GM21515 (cell line): ENCODE data around the gene EVC.

Source experiments
- ATAC-seq: cut with Tn5 transposase; IDR thresholded peaks from one replicate; pipeline ENCODE4 v1.9.1; 2021; ENCODE audit not compliant: unreplicated experiment

The EVC gene

DNA sequence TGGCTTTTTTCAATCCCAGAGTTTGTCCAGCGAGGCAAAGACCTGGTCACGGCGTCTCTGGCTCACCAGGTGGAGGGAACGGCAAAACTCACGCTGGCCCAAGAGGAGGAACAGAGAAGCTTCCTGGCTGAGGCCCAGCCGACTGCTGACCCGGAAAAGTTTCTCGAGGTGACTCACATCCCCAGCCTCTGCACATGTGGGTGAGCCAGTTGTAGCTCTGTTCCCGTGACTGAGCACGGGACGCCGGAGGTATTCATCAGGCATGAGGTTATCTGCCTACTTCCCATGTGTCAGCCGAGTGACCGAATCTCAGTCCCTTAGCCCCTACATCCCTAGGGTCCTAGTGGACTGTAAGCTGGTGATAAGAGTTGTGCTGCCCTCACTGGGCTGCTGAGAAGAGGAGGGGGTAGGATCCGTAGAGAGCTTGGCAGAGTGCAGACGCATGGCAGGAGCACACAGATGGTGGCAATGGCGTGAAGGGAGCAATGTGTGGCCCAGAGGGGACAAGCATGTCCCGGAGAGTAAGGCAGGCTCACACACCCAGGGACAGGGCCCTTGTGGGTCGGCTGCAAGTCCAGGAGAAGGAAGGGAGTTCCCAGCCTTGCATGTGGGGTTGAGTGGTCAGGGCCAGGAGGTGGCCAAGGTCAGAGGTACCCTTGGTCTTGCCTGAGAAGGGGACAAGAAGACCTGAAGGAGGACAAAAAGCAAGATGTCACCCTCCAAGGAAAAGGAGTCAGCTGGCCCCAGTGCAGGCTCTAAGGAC is 42.9 kb downstream of the EVC start:
- ATAC-seq = no peak

DNA sequence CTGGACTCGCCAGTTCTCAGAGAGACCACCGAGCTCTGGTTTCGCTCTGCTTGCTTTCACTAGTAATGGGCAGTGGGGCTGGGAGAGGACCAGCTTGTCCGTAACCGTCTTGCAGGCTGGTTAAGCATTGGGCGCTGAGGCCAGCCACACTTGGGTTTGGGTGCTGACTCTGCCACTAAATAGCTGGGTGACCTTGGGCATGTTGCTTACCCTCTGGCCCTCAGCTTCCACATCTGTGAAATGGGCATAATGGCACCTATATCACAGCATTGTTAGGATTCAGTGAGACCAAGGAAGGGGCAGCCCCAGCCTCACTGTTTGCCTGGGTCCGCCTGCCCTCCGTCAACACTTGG is 43.5 kb downstream of the EVC start:
- no peak for ATAC-seq

DNA sequence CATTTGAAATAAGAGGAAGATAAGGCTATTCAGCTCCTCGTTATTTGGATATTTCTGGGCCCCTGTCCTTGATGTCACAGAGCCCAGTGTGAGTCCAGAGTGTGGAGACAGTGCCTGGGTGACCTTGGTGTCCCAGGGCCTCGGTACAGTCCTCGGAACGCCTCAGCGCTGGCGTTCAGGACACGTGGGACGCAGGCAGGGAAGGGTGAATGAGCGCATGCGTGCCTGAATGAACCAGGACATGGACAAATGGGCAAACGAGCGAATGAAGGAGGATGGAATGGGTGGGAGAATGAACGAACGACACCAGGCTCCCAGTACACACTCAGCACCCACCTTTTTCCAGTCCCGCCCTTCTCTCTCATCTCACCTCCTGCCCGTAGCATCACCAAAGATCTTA is 44.2 kb downstream of the EVC start:
- ATAC-seq = no peak

DNA sequence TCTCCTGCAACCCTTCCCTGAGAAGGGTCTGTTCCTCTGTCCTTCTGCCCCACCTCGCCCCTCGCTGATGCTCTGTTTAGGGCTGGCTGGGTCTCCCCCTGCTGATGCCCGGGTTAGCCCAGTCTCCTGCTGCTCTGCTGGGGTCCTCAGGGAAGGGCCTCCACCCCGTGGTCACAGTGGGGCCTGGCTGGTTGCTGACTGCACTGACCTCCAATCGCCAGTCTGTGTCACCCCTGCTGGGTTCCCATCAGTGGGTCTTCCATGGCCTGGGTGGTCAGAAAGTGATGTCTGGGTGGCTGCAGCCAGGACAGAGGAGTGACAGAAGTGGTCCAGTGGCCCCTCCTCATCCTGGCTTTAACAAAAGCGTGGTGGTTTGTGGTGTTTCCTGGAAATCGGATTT is 44.7 kb downstream of the EVC start:
- ATAC-seq = no peak

GRCh38 chr4:5756271-5756670 is 45.3 kb downstream of the EVC start:
- no peak for ATAC-seq

DNA sequence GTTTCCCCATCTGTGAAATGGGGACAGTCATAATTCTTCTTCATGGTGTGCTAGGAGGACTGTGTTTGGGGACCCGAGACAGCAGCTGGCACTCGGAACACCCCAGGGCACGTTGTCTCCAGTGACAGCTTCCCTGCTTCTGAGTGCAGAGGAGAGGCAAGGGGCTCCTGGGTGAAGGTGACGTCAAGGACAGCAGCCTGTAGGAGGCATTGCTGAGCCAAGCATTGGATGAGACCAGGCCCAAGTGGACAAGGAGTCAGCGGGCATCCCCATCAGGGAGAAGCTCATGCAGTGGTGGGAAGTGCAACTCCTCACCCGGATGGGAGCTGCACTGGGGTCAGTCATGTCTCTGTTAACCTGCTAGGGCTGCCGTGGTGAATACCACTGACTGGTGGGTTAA is 46.1 kb downstream of the EVC start:
- ATAC-seq = no peak

DNA sequence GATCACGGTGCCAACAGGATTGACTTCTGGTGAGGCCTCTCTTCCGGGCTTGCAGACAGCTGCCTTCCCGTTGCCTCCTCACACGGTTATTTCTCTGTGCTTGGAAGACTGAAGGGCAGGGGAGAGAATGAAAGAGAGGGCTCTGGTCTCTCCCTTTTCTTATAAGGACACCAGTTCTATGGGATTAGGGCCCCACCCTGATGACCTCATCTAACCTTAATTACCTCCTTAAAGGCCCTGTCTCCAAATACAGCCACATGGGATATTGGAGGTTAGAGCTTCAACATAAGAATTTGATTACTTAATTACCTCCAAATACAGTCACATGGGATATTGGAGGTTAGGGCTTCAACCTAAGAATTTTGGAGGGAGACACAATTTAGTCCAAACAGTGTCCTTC is 46.5 kb downstream of the EVC start:
- no peak for ATAC-seq

DNA sequence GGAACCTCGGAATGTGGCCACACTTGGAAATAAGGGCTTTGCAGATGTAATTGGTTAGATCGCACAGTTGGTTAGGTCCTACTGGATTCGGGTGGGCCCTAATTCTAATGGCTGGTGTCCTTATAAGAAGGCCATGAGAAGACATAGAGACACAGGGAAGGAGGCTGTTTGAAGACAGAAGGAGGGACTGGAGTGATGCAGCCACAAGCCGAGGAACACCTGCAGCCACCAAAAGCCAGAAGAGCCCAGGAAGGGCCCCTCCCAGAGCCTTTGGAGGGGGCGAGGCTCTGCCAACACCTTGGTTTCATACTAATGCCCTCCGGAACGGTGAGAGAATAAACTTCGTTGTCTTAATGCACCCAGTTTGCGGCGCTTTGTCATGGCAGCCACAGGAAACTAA is 47.0 kb downstream of the EVC start:
- ATAC-seq = no peak

GRCh38 chr4:5758741-5759140 is 47.7 kb downstream of the EVC start:
- ATAC-seq = peak; percentile 63

GRCh38 chr4:5759236-5760075 is 48.5 kb downstream of the EVC start:
- ATAC-seq = no peak

GRCh38 chr4:5760246-5760645 is 49.2 kb downstream of the EVC start:
- ATAC-seq = no peak

DNA sequence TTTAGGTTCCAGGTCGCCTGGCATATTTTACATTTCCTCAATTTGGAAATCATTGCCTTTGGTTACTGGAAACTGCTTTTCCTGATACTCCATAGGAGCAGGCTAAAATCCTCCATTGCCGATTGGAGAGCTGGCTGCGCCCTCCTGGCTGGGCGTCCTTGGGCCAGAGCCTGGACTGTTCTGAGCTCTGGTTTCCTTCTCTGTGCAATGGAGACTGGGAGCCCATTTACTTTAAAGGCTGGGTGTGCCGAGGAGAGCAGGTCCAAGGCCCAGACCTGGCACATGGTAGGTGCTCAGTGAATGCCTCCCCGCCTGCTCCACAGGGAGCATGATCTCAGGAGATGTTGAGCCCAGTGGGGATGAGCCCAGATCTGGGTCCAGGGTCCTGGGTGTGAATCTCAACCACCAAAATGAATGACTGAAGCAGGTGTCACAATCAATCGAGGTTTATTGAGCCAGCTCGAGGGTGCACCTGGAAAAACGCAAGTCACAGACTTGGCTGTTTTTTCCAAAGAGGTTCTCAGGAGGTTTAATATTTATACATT is 50.0 kb downstream of the EVC start:
- ATAC-seq = no peak

- ATAC-seq = no peak
These were observed 59.0 kb downstream of the EVC start for GRCh38 chr4:5770051-5770450.

GRCh38 chr4:5772528-5773270 is 61.7 kb downstream of the EVC start:
- ATAC-seq = no peak

GRCh38 chr4:5773271-5773555 is 62.2 kb downstream of the EVC start:
- no peak for ATAC-seq

DNA sequence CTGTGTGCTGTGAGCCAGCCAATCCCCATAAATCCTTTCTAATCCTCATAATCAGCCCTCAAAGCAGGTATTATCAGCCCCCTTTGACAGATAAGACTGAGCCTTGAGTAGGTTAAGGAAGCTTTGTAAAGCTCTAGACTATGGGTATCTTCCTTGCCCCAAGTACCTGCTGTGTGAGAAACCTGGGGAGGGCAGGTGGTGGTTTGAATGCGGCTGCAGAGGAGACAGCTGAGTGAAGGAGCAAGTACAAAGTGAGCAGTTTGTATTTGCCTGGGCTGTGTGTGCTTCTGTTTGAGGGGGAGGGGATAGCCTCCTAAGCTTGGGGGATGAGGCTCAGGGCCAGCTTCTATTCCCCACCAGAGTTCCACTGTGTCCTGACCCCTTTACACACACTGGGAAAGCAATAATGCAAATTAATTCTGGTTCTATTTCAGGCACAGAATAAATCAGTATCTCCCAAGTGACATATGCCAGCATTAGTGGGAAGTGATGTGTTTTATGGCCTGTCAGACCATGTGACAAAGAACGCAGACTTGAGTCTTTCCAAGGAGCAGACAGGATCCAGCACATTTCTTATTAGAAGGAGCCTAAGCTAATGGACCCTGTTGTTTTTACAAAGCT is 63.5 kb downstream of the EVC start:
- no peak for ATAC-seq

DNA sequence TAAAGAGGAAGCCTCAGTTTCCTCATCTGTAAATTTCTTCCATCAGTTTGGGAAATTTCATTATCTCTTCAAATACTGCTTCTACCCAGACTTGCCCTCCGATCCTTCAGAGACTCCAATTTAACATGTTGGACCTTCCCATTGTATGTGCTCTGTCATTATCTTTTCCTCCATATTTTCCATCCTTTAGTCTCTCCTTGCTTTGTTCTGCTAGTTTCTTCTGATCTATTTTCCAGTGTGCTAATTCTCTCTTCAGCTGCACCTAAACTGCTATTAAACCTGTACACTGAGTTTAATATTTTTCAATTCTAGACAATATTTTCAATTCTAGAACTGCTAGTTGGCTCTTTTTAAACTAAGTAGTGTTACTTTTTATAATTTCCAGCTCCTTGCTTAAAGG is 65.5 kb downstream of the EVC start:
- no peak for ATAC-seq

DNA sequence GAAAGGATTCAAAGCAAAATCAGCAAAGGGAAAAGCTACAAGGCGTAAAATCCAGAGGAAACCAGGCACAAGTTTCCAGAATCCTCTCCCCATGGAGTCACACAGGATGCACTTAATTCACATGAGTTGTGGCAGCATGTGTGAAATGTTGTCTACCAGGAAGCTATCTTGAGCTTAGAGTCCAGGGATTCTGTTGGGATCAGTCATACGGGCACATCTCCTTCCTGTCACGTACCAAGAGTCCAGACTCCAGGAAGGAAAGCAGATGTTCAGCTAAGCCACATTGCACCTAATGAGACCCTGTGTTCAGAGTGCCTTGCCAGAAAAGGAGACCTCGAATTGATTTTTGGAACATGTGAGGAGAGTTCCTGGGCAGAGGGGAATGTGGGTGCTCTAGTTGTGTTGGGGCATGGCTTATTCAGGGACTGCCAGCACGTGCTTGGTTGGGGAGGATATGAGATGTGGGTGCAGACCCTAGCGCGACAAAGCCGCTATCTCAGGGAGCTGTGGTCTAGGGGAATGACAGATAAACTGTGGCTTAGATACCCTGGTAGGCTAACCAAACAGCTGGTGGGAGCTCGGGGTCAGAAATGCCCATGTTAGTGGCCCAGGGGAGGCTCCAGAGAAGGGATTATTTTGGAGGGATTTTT is 70.0 kb downstream of the EVC start:
- ATAC-seq = no peak

DNA sequence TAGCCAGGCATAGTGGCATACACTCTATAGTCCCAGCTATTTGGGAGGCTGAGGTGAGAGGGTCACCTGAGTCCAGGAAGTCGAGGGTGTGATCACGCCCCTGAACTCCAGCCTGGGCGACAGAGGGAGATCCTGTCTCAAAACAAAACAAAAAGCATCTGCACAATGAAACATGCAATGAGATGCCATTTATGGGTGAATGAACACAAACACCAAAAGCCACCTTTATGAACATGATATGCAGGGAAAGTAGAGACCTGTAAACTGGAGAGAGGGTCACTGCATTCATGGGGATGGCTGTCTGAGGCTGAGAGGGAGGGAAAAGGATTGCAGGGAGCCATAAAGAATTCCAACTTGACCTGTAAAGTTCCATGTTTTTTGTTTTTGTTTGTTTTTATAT is 70.7 kb downstream of the EVC start:
- ATAC-seq = no peak

DNA sequence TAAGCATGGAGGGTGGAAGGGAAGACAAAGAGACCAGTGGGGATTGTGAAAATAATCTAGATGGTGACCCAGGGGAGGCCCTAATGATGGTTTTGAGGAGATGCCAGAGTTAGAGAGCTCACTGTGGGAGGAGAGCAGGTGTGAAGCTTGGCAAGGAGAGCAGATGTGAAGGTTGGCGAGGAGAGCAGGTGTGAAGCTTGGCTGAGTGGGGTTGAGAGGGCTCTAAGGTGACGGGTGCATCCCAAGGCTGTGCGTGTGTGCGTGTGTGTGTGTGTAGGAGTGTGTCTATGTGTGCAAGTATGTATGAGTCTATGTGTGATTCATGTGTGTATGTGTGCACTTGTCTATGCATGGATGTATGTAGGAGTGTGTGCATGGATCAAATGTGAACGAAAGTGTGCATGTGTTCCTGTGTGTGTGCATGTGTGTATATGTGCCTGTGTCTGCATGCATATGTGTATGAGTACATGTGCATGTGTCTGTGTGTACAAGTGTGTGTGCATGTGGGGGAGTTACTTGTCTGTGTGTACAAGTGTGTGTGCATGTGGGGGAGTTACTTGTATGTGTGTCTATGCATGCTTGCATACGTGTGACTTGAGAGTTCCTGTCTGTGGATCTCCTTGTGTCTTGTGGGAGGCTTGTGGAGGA is 72.0 kb downstream of the EVC start:
- ATAC-seq = no peak
